H1 (cell line): ENCODE measurements around the gene DAPL1. TPM values are rescaled to one million over a fixed set of nuclear protein-coding genes. Genes with fewer than 3 reads are reported as not detected.

Experiments
- ASH2L ChIP-seq: fragments of 200-600, 300-600 bp; sonication (generic); IDR thresholded peaks from one replicate; pipeline ENCODE4 v1.7.1; 2017; ENCODE audit warnings: low read length
- CREB1 ChIP-seq: IDR thresholded peaks from 2 replicates; pipeline ENCODE4 v1.6.1; 2012; ENCODE audit warnings: inconsistent platforms
- EGR1 ChIP-seq: IDR thresholded peaks from 2 replicates; pipeline ENCODE4 v1.6.1; 2011; ENCODE audit warnings: low read depth, low read length, borderline replicate concordance
- PHF8 ChIP-seq: fragments of 200-600 bp; sonication (generic); conservative IDR thresholded peaks from 2 replicates; pipeline ENCODE4 v1.7.1; 2012; ENCODE audit warnings: low read depth, mild to moderate bottlenecking, inconsistent platforms, low read length, moderate library complexity
- POLR2A ChIP-seq, 2 experiments: IDR thresholded peaks; 1 replicate in 1 of 2; 2 replicates in 1 of 2; pipeline ENCODE4 v1.6.1; 2011; ENCODE audit warnings: low read depth in 2 of 2, low read length in 2 of 2, mild to moderate bottlenecking in 2 of 2; ENCODE audit errors: control extremely low read depth in 1 of 2
- polyA plus RNA-seq, 7 experiments: library from polyadenylated mRNA; depleted of rRNA in 3 of 7; stranded (reverse) in 5 of 7; unstranded in 2 of 7; fragments of >200 nt in 5 of 7; fragments of 200-250 nt in 2 of 7; gene quantifications; 1 replicate in 5 of 7; 2 replicates in 1 of 7; 4 replicates in 1 of 7; pipeline versions ENCODE4 v1.2.1 to v1.2.3, GENCODE V29; 2011 to 2013; ENCODE audit warnings: missing spikeins in 2 of 7, mixed read lengths in 2 of 7
- total RNA-seq: library from RNA; stranded (reverse); fragmentation: NEBNext Ultra II Directional; extraction: Animal tissue kit (Norgen Biotek cat#: 25700); gene quantifications from 2 replicates; pipeline ENCODE4 v1.2.1, GENCODE V29; 2021

The DAPL1 gene
- total and polyA plus RNA-seq, 2 of the 8 experiments (the other 6 are each of a cell fraction or from before 2014, with no cell fraction given), result not detected

- TF ChIP-seq PHF8, result no peak
- no peak for TF ChIP-seq CREB1
- no peak for TF ChIP-seq POLR2A (IDR thresholded peaks at IDR 0.05; ENCODE audit: control extremely low read depth in 1 of 2, low read depth in 2 of 2, low read length in 2 of 2)
- TF ChIP-seq EGR1, result no peak
- no peak for TF ChIP-seq ASH2L
Measured at GRCh38 chr2:158778243-158778642, 16.9 kb upstream of the DAPL1 start (continued).
